SK-N-SH treated with all-trans-retinoic acid at 6 μM for 48 hours (cell line): ENCODE results near the gene SCNM1.

ENCODE experiments used
- CREB5 ChIP-seq: fragments of 250-450 bp; sonication (Bioruptor Pico); IDR thresholded peaks from 2 replicates; pipeline ENCODE4 v1.5.1; 2020; ENCODE audit warnings: low read depth, mild to moderate bottlenecking, moderate library complexity
- CSDC2 ChIP-seq: fragments of 250-450 bp; sonication (Bioruptor Pico); IDR thresholded peaks from 2 replicates; pipeline ENCODE4 v1.5.0; 2020; ENCODE audit warnings: mild to moderate bottlenecking, moderate library complexity
- GLIS3 ChIP-seq: fragments of 250-450 bp; sonication (Bioruptor Pico); IDR thresholded peaks from 2 replicates; pipeline ENCODE4 v1.5.0; 2020; ENCODE audit warnings: mild to moderate bottlenecking, moderate library complexity
- PATZ1 ChIP-seq: fragments of 250-450 bp; sonication (Bioruptor Pico); IDR thresholded peaks from 2 replicates; pipeline ENCODE4 v1.8.0; 2020; ENCODE audit warnings: mild to moderate bottlenecking, moderate library complexity, borderline replicate concordance
- POU6F1 ChIP-seq: fragments of 250-450 bp; sonication (Bioruptor Pico); IDR thresholded peaks from 2 replicates; pipeline ENCODE4 v1.8.0; 2021; ENCODE audit warnings: low read depth, mild to moderate bottlenecking, moderate library complexity, borderline replicate concordance
- RARB ChIP-seq: fragments of 250-450 bp; sonication (Bioruptor Pico); IDR thresholded peaks from 2 replicates; pipeline ENCODE4 v1.8.0; 2021; ENCODE audit warnings: mild to moderate bottlenecking, moderate library complexity
- SNAI2 ChIP-seq: fragments of 250-450 bp; sonication (Bioruptor Pico); IDR thresholded peaks from 2 replicates; pipeline ENCODE4 v1.5.0; 2020; ENCODE audit warnings: mild to moderate bottlenecking, moderate library complexity
- TCF4 ChIP-seq: fragments of 250-450 bp; sonication (Bioruptor Pico); IDR thresholded peaks from 2 replicates; pipeline ENCODE4 v1.8.0; 2021; ENCODE audit warnings: mild to moderate bottlenecking, moderate library complexity, borderline replicate concordance
- TOX ChIP-seq: fragments of 250-450 bp; sonication (Bioruptor Pico); IDR thresholded peaks from 2 replicates; pipeline ENCODE4 v1.8.0; 2021; ENCODE audit warnings: mild to moderate bottlenecking, moderate library complexity, borderline replicate concordance
- ZC3H10 ChIP-seq: fragments of 250-450 bp; sonication (Bioruptor Pico); IDR thresholded peaks from 2 replicates; pipeline ENCODE4 v1.5.1; 2021; ENCODE audit warnings: mild to moderate bottlenecking, moderate library complexity
- ZNF70 ChIP-seq: fragments of 450-650 bp; formaldehyde crosslinking; IDR thresholded peaks from 2 replicates; pipeline ENCODE4 v1.5.0; 2020; ENCODE audit warnings: mild to moderate bottlenecking, moderate library complexity
- ZNF8 ChIP-seq: fragments of 450-650 bp; formaldehyde crosslinking; IDR thresholded peaks from 2 replicates; pipeline ENCODE4 v1.5.0; 2020; ENCODE audit warnings: mild to moderate bottlenecking, moderate library complexity

- no peak for TF ChIP-seq PATZ1 (CRISPR knock-in tag)
- no peak for TF ChIP-seq POU6F1 (CRISPR knock-in tag)
- no peak for TF ChIP-seq TCF4
- no peak for TF ChIP-seq GLIS3 (CRISPR knock-in tag)
- no peak for TF ChIP-seq CREB5
- TF ChIP-seq CSDC2, result no peak
- TF ChIP-seq ZNF8, result no peak
- no peak for TF ChIP-seq ZC3H10 (CRISPR knock-in tag)
- no peak for TF ChIP-seq ZNF70 (CRISPR knock-in tag)
- TF ChIP-seq SNAI2, result no peak
- no peak for TF ChIP-seq TOX (CRISPR knock-in tag)
- no peak for TF ChIP-seq RARB (CRISPR knock-in tag)
Measured at GRCh38 chr1:151166505-151166956, 587 bp downstream of the SCNM1 start.
